NK-92 (cell line): ENCODE data around the gene EPN2.

Experiments
- DNase-seq: peaks from one replicate; lab custom pipeline; 2025; ENCODE audit not compliant: unreplicated experiment; lab: John Stamatoyannopoulos, UW

The EPN2 gene

DNA sequence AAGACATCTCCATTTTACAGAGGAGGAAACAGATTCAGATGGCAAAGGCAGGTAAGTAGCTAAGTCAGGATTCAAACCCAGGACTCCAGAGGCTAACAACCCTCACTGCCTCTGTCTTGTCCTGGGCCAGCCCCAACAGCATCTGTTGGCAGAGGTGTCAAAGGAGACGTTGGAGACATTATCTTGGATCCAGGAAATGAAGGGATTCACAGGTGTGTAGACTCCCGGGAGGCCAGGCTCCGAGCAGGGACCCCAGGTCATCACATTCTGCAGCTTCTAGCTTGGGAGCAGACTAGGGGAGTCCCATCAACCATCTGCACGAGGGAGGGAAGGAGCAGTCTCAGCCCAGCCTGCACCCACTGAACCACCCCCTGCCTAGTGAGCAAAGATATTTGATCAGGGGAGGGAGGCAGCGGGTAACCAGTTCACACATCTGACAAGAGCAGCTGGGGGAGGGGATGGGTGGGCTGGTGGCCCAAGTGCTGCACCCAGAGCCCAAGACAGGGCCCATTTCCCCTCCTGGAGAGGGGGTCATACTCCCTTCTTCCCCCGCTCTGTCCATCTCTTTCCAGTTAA is 126.4 kb downstream of the EPN2 start:
- no peak for DNase-seq

DNA sequence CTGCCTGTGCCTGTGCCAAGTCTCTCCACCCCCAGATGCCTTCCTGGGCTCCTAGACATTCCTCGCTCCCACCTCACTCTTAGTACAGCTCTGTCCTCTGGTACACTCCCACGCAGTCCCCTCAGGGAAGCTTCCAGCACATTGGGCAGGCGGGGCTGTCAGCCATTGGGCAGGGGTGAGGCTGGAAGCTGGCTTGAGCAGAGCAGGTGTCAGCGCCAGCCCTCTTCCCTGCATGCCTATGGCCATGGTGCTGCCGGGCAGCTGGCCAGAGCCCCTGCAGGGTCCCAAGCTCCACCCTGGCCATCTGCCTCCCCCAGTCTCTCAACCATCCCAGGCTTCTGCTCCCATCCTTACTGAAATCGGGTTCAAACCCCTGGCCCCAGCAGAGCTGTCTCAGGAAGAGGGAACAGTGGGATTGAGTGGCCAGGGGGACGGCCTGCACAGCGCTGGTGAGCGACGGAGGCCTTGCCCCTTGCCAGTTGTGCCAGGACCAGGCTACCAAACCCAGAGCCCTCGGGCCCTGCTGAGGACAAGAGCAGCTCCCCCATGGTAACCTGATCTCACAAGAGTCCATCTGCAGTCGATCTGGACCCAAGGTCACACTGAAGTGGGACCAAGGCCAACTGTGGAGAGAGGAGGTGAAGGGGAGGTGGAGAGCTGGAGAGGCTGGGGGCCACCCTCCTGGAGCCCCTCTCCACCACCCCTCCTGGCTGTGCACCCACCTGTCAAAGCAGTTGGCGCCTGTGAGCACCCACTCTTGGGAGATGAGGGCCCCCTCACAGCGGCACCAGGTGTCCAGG is 127.7 kb downstream of the EPN2 start:
- DNase-seq: no peak

DNA sequence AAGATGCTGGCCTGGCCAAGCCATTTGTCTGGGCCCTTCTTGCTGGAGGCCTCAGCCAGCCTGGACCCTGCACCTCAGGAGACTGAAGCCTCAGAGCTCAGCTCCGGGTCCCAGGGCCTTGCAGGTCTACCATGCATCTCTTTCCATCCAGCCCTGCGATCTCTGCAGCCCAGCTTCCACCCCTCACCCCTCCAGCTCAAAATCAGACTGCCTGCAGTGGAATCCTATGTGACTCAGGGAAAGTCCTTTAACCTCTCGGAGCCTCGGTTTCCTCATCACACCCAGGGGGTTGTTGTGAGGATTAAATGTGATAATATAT is 128.3 kb downstream of the EPN2 start:
- DNase-seq: no peak

DNA sequence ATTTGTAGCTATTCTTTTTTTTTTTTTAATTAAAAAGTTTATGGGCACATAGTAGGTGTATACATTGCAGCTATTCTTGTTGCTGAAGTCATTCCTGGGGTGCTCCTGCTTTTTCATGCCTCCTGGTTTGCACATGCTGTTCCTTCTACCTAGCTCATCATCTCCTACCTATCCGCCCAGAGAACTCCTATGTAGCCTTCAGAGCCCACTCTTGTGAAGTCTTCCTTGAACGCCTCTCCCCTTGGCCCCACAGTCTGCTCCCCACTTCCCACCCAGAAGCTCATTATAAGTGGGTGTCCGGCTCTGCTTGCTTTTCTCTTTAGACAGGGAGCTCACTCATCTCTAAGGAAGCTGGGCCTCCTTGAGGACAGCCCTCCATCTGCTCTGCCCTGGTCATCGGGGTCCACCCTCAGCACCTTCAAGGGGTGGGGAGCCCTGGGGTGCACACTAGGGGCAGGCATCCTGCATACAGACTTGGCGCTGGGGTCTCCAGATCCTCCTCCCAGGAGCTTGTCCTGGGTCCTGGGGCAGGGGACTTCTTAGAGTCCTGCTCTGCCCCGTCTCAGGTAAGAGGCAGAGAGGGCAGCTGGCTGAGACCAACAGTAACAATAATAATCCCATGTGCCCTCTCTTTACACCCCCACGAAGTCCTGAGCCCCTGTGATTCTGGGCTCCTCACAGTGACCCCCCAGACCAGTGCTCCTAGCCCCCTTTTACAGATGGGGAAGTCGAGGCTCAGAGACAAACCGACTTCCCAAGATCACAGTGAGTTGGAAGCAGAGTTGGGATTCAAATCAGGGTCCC is 128.9 kb downstream of the EPN2 start:
- DNase-seq: no peak

DNA sequence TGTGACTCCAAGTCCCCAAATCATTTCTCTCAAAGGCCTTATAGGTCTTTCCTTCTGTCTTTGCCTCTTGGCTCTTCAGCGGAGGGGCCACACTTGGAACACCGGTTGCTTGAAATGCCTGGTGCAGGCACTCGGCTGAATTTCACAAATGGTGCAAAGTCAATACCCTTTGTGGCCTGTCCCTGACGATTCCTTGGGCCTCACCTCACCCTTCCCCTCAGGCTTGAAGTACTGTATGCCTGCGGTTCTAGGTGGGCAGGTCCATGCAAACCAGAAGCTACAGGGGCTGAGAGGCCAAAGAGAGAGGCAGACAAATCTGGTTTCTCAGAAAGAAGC is 129.4 kb downstream of the EPN2 start:
- DNase-seq: no peak

DNA sequence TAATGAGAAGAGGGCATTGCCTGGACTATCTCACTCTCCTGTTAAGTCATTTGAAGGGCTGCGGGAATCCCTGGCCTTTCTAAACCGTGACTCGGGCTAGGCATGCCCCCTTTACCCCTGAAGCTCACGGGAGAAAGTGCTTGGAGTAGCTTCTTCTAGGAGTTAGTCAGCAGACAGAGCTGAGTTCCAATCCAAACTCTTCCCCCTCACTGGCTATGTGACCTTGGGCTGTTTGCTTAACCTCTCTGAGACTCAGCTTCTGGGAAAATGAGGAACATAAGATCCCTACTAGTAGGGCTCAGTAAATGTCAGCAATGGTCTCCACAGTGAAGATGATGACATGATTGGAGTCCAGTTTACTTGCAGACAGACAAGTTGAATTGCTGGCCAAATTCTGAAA is 131.1 kb downstream of the EPN2 start:
- no peak for DNase-seq

DNA sequence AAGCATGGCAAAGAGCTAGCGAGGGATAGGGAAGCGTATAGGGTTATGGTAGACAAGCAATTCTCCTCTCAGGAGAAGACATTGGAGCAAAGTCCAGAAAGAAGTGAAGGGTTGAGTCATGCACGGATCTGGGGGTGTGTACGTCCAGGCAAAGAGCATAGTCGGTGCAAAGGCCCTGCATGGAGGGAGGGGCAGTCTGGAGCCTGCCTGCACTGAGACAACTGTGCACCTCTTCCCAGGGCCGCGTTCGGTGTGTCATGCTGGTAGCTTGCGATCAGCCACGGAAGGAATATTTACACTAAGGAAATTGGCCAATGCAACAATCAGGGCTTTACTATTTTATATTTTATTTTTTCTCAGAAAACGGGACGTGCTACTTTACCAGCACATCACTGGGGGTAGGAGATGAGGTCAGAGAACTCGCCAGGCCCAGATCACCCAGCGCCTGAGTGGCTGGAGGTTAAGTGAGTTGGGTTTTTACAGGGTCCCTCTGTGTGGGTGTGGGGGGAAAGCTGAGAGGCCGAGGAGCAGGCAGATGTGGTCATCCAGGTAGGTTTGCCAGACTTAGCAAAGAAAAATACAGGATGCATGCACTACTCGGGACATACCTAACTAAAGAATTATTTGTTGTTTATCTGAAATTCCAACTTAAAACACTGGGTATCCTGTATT is 132.1 kb downstream of the EPN2 start:
- DNase-seq: no peak

DNA sequence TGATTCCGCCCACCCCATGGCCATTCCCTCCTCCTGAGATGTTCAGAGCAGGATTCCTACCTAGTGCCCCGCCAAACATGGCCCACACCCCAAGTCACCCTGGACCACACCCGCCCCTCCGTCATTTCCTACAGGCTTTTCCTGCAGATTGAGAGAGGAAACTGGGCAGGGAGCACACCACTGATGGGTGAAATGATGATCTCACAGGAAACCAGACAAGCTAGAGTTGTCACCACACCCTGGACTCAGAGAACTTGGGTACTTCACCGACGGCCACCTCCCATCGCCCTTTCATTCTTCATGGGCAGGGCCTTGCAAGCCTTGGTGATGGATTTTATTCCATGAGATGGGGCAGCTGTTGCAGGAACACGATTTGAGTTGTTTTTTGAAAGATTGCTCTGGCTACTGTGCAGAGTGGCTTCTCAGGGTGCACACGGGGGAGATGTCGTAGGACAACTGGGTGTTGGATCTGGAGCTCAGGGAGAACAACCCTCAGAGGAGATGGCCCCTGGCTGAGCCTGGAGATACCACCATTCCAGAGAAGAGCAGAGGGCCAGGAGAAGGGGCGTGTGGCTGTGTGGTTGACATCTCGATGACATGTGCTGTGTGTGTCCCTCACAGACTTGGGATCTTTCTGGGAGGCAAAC is 132.8 kb downstream of the EPN2 start:
- DNase-seq: no peak

DNA sequence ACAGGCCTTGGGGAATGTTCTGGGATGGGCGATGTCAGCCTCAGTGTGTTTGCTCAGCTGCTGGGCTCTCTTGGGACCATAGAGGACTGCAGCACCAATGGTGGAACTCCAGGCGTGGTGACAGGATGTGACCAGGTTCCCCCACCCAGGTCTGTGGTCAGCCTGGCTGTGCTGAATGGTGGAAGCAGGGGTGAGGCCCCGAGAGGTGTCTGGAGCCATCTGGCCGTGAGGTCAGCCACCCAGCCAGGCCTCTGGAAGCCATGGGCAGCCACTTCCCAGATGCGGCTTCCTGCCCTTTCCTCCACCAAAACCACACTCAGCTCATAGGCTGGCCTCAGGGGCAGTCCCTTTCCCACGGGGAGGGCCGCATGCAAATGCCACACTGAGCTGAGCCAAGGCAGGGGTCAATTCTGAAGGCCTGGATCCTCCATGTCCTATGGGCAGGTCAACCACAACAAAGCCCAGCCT is 133.4 kb downstream of the EPN2 start:
- DNase-seq: no peak

DNA sequence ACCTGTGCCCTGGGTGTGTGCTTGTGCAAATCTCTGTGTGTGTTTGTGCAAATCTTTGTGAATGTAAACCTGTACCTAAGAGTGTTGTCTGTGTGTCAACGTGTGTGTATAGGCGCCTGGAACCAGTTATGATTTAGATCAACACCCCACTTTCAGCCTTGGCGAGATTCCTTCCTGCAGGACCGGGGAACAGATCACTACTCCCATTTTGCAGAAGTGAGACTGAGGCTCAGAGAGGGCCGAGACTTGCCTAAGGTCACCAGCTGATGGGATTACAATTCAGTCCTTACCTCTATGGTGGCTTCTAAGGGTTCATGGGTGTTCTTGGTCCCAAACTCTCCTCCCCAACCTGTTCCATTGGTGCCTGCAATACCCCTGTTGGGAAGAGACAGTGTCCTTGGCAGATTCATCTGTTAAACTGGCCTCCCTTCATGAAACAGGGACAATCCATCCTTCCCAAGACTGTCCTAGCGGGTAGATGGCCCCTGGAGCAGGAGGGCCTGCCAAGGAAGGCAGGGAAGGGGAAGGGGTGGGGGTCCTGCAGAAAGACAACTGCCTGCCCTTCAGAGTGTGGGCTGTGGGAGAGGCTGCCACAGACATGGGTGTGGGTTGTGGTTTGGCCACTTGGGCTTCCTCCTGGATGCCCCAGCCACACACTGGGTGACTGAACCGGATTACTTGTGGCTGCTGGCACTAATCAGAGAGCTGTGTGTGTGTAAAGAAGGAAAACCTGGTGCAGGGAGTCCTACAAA is 134.3 kb downstream of the EPN2 start:
- no peak for DNase-seq

DNA sequence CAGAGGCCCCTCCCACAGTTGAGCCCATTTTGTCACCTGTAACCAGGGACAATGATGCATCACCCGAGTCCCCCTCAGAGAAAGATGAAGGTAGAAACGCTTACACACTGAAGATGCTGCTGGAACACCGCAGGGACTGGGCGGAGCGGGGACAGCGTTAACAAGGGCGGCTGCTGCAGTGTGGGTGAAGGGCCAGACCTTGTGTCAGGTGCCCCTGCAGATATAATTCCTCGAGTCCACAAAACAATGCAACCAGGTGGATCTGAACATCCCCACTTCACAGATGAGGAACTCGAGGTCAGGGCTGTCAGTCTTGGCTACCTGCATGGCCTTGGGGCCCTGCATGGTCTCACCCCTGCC is 134.8 kb downstream of the EPN2 start:
- no peak for DNase-seq

DNA sequence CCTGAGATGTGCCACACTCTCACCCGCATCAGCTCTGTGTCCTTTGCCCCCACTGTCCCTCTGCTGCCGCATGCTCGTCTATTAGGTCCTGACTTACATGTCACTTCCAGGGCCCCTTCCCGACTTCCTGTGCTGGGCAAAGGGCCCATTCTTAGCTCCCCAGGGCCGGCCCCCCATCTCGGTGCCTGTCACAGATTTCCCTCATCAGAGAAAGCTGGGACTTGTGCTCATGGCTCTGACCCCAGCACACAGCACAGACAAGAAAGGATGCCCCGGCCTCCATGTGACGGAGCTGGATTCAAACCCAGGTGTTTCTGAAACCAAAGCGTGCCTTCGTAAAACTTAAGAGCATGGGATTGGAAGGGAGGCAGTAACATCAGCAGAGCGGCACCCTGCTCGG is 135.3 kb downstream of the EPN2 start:
- DNase-seq: no peak

DNA sequence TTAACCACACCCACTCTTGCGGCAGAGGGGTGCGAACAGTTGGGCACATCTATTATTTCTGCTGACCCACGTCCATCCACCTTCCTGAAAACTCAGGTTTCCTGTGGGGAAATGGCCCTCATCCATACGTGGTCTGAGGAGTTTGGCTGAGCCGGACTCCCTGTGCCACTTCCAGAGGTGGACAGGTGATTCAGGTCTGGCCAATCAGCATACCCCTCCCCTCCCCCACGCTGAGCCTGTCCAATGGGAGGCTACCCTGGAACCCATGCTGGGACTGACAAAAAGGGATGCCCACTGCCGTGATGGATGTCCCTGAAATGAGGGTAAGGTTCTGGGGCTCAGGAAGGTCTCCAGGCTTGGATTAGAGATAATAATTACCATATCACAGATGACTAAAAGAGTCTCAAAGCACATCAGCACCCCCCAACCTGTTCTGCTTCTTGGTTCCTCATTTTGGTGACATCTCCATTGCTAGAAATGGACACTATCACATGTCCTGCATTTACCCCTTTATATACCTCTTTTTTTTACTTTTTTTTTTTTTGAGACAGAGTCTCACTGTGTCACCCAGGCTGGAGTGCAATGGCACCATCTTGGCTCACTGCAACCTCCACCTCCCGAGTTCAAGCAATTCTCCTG is 135.8 kb downstream of the EPN2 start:
- no peak for DNase-seq

DNA sequence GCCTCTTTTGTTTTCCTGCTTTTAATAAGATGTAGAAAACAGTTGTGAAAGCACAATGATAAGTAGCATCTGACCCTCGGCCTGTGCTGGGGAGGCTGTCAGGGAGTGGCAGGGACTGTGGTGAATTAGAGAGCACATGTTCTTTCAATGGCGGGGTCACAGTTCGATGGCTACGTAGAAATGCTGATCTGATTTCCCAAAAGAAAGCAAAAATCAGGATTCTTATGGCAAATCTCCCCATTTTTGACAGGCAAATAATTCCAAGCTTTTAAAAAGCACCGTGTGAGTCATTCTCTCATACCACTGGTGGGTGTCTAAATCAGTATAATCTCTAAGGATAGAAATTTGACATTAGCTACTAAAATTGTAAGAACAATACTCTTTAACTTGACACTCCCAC is 137.0 kb downstream of the EPN2 start:
- DNase-seq: no peak

DNA sequence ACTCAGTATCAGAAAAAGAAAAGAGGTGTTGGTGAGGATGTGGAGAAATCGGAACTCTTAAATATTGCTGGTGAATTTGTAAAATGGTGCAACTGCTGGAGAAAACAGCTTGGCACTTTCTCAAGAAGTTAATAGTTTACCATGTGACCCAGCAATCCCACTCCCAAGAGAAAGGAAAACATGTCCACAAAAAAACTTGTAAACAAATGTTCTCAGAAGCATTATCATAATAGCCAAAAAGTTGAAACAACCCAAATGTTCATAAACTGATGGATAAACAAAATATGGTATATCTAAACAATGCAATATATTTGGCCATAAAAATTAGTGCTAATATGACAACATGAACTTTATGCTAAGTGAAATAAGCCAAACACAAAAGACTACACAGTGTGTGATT is 138.6 kb downstream of the EPN2 start:
- DNase-seq: no peak

DNA sequence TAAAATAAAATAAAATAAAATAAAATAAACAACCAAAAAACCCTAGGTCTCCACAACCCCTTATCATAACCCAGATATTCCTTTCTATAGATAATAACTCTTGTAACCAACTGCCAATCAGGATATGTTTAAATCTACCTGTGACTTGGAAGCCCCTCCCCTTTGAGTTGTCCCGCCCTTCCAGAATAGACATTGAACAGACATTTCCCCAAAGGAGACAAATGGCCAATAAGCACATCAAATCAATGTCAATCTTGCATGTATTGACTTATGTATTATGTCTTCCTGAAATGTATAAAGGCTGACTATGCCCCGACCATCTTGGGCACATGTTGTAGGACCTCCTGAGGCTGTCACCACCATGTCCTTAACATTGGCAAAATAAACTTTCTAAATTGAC is 139.6 kb downstream of the EPN2 start:
- DNase-seq: no peak

DNA sequence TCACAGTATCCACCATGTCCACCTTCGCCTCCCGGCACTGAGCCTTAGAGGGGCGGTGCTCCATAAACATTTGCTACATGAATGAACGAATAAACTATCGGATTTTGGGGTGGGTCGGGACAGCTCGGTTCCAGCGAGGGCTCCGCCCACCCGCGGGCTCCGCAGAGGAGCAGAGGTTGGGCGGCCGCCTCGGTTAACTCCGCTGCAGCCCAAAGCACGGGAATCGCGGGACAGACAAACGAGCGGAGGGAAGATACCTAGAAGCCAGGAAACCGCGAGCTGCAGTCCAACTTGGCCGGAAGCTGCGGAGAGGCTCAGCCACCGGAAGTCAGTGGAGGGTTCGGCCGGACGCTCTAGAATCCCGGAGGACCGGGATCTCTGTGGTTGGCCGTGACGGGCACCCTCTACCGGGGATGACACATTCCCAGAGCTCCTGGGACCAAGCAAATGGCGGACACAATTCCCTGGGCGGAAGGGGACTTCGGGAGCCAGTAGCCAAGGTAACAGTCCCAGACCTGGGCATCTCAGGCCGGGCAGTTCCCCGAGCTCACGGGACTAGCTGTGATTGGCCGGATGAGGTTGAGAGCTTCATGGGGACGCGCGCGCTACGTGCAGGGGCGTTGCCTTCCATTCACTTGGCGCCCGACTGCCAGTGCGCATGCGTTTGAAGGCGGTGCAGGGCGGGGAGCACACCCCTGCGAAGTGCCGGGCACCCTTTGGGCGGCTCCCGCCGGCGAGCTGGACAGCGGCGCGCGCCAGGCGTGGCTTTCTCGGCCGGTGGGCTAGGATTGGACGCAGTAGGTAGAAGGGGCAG is 140.6 kb downstream of the EPN2 start:
- DNase-seq: peak; percentile 54

DNA sequence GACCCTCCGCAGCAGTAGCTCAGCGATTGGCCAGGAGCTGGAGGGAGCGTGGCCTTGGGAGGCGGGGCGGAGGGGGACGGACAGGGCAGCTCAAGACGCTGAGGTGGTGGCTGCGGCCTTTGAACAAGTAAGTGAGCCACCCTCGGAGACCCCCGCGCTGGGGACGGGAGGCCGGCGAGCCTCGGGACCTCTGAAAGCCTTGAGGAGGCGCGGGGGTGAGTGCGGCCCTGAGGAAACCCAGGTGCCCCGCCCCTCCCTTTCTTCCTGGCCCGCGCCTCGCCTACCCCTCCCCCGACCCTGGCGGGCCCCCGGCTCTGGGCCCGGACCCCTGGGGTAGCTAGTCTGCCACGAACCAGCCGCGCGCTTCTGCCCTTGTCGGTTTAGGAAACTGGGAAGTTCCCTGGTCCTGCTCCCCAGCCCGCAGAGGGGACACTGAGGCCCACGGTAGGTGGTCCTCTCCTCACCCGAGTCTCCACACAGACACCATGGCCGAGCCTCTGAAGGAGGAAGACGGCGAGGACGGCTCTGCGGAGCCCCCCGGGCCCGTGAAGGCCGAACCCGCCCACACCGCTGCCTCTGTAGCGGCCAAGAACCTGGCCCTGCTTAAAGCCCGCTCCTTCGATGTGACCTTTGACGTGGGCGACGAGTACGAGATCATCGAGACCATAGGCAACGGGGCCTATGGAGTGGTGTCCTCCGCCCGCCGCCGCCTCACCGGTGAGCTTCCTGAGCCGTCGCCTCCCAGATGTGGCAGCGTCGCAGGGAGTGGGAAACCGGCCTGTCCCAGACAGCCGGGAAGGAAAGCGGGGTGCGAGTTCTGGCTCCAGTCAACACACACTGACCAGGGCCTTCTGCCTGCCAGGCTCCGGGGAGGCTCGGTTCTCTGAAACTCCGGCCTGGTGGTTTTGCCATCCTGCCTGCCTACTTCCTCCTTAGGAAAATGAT is 141.5 kb downstream of the EPN2 start, which contains the start of gene MAPK7:
MAPK7 (plus strand) TSS at position 83 of the 945 bp plus-strand sequence; CDS start at position 486, 403 bp downstream.
- DNase-seq: no peak
